Stomach (tissue), 4 donors: ENCODE data around the gene NNMT.

Experiments
- POLR2A ChIP-seq, 4 donors: fragments of 450-650 bp; IDR thresholded peaks; one replicate each; pipeline ENCODE4 v1.6.1; 2016; ENCODE audit warnings: antibody characterized with exemption in 4 of 4, control low read depth in 2 of 4, mild to moderate bottlenecking in 1 of 4, moderate library complexity in 1 of 4
- TF ChIP-seq, protein P1 (sequence below), 7 experiments: fragments of 450-650 bp in 4 of 7; fragments of 200-600 bp in 3 of 7; sonication (generic) in 3 of 7; IDR thresholded peaks; one replicate each; pipeline ENCODE4 v1.5.1; 2016 to 2019; ENCODE audit warnings: antibody characterized with exemption in 7 of 7, control low read depth in 2 of 7, mild to moderate bottlenecking in 1 of 7

GRCh38 chr11:114362958-114363357, 66.8 kb downstream of the NNMT start:
- TF ChIP-seq, protein P1, sequence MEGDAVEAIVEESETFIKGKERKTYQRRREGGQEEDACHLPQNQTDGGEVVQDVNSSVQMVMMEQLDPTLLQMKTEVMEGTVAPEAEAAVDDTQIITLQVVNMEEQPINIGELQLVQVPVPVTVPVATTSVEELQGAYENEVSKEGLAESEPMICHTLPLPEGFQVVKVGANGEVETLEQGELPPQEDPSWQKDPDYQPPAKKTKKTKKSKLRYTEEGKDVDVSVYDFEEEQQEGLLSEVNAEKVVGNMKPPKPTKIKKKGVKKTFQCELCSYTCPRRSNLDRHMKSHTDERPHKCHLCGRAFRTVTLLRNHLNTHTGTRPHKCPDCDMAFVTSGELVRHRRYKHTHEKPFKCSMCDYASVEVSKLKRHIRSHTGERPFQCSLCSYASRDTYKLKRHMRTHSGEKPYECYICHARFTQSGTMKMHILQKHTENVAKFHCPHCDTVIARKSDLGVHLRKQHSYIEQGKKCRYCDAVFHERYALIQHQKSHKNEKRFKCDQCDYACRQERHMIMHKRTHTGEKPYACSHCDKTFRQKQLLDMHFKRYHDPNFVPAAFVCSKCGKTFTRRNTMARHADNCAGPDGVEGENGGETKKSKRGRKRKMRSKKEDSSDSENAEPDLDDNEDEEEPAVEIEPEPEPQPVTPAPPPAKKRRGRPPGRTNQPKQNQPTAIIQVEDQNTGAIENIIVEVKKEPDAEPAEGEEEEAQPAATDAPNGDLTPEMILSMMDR (IDR thresholded peaks at IDR 0.05) = no peak
- no peak for TF ChIP-seq POLR2A (IDR thresholded peaks at IDR 0.05)
